IPS DF 4.7 (cell line): ENCODE data around the gene DAPL1.
"Not testable (repeated sequence)": the region's sequence is repeated elsewhere in the genome, so short reads cannot be mapped to it uniquely, and the experiment has no call there.

ENCODE experiments used
- DNase-seq: peaks from one replicate; pipeline ENCODE4 v3.0.0-alpha.2; 2013; ENCODE audit warnings: low spot score; ENCODE audit errors: extremely low read depth

Gene DAPL1

DNA sequence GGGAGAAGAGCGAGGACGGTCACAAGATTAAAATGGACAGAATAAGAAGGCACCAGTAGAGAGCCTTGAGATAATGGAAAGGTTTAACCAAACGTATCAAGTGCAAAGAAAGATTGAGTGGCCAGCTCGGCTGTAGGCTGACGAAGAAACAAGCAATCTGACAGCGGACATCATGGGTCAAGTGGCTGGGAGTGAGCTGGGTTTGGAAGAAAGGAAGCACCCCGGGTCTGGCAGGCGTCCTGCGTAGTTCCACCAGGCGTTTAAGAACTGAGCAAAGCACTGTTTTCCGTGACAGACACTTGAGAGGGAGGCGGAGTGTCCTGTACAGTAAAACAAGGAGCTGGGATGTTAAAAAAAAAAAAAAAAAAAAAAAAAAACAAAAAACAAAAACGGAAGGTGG lies 27.1 kb downstream of the DAPL1 start:
- no peak for DNase-seq

DNA sequence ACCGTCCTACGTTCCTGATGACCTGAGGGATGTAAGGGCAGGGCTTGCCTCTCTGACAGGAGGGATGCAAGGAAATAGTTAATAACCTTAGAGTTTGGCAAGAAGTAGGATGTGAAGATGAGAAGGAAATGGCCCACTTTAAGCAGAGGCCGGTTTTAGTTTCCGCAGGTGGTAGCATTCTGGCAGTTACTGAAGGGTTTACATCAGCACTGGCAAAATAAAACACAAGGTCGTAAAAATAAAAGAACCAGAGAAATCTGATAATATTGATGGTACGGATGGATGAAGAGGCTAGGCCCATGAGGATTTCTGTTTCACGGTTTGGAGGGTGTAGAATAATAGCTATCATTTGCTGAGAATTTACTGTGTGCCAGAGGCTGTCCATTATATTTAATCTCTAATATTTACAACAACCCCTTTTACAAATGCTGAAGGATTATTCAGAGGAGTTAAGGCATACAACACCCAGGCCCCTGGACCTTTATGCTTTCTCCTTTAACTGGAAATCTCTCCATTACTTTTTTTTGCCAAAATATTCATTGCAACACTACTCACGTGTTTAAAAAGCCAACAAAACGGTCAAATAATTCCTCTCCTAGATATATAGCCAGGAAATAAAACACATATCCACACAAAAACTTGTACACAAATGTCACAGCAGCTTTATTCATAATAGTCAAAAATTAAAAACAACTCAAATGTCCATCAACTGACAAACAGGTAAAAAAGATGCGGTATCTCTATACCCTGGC lies 28.5 kb downstream of the DAPL1 start:
- DNase-seq = no peak

DNA sequence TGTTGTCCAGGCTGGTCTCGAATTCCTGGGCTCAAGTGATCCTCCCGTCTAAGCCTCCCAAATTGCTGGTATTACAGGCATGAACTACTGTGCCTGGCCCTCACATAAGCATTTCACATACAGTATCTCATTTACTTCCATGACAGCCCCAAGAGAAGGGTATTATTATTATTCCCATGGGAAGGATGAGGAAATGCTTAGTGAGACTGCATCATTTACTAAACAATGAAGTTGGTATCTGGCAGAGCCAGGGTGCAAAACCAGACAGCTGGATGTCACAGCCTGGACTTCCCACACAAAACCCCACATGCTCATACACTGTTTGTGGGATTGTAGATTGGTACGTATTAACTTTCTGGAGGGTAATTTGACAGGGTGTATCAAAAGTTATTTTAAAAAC lies 29.9 kb downstream of the DAPL1 start:
- DNase-seq = no peak

DNA sequence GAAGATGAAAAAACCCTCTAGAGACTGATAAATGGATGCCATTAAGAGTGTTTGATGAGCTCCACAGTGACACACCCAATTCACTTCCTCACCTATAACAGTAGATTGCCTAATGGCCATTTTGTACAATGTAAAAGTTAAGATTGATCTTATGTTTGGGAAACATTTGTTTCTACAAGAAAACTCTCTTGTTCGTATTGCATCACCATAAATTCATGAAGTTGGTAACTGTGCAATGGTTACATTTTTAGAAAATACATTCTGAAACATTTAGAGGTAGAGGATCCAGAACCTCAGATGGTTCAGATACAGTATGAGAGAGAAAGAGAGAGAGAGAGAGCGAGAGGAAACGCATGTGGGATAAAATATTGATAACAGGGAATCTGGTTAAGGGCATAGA lies 31.8 kb downstream of the DAPL1 start:
- DNase-seq = no peak

DNA sequence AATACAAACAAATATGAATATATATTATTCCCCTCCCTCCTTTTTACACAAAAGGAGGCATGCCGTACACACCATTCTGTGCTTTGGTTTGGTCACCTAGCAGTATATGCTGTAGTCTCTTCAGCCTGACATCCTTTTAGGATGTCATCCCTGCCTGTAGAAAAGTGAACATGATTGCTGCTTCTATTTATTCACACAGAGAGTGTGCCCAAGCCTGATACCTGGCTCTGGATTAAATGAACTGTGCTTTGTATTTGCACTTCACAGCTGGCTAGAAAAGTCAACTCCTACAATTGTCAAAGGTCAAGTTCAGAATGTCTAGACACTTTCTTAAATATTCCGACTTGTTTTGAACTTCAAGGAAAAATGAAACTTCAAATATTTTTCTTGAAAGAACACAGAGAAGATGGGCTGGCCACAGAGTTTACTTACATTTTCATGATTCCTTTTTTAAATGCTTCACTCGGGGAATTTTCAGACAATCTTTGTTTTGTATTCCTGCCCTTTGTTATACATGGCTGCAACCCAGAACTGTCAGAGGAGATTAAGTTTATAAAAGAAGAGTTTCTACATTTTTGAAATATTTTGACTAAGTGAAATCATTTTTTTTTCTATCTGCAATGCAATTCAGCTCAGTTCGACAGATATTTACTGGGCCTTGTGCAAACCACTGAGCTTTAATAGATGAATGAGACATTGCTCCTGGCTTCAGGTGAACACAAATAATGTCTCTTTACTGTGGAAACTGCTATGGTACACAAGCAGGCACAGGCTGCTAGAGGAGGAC lies 33.5 kb downstream of the DAPL1 start:
- no peak for DNase-seq

DNA sequence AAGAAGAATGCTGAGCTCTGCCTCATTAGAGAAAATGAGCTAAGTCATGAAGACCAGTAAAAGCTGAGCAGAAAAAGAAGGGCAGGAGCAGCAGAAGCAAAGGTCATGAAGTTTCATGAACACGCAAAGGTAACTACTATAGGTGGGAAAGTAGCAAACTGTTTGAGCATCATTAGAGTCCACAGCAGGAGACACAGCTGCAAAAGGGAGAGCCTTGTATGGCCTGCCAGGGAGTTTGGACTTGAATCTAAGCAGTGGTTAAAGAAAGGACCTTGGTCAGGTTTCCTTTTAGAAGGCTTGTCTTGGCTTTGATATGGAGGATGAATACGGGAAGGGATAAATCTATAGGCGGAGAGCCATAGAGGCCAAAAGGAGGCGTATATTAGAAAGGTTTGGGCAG lies 34.0 kb downstream of the DAPL1 start:
- no peak for DNase-seq

DNA sequence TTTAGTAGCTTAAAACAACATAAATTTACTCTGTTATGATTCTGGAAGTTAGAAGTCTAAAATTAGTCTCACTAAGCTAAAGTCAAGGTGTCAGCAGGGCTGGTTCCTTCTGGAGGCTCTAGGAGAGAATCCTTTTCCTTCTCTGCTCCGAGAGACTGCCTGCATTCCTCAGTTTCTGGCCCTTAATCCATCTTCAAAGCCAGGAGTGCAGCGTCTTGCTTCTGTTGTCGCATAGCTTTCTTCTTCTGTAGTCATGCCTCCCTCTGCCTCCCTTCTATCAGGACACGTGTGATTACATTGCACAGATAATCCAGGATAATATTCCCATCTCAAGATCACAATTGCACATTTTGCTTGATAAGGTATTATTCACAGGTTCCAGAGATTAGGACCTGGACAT lies 35.1 kb downstream of the DAPL1 start:
- no peak for DNase-seq

DNA sequence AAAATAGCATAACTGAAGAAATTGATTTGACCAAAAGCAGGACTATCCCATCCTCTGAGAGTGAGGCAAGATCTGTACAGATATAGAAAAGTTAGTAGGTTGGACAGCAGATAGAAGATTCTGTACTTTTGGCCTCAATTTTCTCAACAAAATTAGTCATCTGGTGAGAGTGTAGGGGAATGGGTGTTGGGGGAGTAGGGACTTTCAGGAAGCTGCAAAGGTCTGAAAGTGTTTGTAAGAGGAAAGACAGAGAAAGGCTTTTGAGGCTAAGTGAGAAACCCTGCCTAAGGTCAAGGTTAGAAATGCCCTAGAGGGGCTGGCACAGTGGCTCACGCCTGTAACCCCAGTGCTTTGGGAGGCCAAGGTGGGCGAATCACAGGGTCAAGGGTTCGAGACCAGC lies 40.3 kb downstream of the DAPL1 start:
- no peak for DNase-seq

DNA sequence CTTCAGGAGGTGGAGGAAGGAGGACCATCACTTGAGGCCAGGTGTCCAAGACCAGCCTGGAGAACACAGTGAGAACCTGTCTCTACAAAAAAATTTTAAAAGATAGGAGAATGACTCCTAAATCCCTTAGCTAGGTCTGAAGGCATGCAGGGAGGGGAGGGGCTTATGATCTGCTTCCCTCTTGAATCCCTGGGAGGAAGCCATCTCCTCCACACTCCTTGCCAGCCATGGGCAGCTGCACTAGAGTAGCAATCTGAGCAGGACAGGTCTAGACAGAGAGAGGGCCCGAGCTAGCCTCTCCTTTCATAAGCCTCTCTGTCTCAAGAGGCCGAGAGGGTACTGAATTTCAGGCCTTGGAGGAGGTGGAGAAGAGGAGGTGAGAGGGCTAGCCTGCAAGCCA lies 42.5 kb downstream of the DAPL1 start:
- DNase-seq = no peak

DNA sequence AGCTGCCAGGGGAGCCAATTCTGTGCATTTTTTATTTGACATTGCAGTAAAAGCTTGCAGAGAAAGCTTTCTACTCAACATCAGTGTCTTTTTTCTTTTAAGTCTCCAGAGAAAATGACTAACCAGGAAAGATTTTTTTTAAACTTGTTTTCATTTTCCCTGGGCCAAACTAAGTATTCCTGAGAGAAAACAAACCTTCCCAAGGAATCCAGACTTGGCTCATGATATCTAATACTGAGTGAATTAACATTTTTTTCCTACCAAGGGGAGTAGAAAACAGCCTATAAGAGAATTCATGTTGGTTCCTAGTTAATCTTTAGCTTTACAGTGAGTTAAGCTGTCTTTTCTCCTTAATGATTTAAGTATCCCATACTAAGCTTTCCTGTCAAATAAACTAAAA lies 46.7 kb downstream of the DAPL1 start:
- DNase-seq = no peak

DNA sequence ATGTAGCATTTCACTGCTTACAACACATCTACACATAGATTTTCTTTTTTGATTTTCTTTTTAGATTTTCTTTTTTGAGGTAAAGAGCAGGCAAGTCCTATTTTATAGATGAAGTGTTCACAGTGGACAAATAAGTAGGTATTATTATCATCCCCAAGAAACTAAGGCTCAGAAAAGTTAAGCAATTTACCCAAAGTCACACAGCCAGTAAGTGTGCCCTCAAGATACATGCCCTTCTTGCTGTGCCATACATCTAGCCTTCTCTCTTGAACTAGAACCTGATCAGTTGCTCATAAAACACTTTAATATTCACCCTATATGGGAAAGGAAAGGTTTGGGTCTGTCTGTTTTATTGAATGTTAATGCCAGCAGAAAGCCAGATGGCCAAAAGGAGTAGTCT lies 50.3 kb downstream of the DAPL1 start:
- DNase-seq = no peak

DNA sequence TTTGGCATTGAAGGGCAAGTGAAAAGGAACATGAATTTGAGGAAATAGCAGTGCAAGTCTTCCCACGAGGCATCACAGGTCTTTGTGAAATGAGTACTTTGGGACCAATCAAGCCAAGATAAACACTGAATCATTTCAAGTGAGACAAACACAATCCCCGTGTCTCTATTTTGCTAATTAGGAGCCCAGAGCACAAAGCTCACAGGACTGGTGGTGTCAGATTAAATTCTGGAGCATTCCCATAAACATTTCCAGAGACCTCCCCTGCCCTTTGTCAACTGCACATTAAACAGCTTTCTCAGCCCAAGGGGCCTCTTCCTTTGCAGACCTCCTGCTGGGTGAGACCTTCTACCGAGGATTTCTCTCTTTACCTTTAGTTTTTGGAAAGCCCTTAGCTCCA lies 50.7 kb downstream of the DAPL1 start:
- DNase-seq = no peak

DNA sequence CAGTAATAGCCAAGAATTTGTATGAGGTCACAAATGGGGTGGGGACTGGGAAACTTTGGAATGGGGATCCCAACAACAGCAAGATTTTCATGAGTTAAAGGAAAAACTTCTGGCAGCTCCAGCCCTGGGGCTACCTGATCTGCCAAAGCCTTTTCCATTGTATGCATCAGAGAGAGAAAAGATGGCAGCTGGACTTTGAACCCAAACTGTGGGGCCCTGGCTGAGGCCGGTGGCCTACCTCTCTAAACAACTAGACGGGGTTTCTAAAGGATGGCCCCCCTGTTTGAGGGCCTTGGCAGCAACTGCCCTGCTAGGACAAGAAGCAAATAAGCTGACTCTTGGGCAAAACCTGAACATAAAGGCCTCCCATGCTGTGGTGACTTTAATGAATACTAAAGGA lies 52.4 kb downstream of the DAPL1 start:
- DNase-seq = not testable (repeated sequence)

DNA sequence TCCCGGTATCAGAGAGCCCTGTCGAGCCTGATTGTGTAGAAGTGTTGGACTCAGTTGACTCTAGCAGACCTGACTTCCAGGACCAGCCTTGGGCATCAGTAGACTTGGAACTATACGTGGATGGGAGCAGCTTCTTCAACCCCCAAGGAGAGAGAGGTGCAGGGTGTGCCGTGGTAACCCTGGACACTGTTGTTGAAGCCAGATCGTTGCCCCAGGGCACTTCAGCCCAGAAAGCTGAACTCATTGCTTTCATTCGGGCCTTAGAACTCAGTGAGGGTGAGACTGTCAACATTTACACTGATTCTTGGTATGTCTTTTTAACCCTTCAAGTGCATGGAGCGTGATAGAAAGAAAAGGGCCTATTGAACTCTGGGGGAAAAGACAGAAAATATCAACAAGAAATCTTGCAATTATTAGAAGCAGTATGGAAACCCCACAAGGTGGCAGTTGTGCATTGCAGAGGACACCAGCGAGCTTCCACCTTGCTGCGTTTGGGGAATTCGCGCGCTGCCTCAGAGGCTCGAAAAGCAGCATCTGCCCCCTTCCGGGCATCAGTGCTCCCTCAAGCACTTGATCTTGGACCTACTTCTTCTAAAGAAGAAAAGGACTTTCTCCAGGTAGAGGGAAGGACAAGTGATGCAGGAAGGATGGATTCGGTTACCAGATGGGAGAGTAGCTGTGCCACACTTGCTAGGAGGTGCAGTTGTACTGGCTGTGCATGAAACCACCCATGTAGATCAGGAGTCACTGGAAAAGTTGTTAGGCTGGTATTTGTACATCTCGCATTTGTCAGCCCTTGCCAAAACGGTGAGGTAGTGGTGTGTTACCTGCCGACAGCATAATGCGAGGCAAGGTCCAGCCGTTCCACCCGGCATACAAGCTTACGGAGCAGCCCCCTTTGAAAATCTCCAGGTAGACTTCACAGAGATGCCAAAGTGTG lies 53.2 kb downstream of the DAPL1 start:
- not testable (repeated sequence) for DNase-seq

DNA sequence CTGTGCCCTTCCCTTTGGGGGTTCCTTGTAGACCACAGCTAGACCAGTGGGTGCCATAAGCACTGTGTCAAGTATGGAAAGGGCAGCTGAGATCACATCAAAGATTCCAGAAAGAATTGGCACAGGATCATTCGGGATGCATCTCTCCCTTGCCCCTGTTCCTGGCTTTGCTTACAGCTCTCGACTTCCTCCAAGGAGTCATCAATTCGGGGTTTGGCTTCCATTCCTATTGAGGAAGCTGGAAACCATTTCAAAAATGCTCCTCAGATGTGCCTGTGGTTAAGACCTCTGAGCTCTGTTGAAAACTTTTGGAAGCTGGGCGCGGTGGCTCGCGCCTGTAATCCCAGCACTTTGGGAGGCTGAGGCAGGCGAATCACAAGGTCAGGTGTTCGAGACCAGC lies 65.1 kb downstream of the DAPL1 start:
- not testable (repeated sequence) for DNase-seq

DNA sequence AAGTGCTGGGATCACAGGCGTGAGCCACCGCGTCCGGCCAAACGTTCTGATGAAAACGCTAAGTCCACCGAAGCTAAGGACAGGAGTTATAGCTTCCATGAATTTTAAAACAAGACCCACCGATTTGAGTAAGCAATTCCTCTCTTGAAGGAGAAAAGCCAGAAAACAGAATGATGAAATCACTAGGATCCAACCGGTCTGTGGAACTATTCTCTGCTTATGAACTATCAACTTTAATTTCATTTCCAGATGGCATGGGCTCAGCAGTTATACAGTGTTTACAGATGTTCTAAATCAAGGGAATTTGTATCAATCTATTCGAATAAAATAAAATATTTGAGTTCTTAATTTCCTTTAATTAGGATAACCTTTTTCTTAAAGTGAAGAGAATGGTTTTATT lies 66.5 kb downstream of the DAPL1 start:
- DNase-seq = not testable (repeated sequence)

DNA sequence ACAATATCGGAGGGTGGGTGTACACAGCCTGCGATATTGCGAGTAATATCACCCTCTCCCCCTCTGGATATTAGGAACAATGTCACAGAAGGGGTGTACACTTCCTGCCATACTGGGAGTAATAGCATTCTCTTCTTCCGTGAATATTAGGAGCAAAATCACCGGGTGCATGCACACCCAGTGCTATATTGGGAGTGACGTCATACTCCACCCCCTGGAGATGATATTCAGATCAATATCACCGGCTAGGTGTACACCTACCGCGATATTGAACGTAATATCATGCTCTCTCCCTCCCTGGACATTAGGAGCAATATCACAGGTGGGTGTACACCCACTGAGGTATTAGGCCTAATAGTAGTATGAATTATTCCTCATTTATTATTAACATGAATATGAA lies 70.4 kb downstream of the DAPL1 start:
- DNase-seq = not testable (repeated sequence)
